ENCODE results near the gene SCN1B.

Gene SCN1B

DNA sequence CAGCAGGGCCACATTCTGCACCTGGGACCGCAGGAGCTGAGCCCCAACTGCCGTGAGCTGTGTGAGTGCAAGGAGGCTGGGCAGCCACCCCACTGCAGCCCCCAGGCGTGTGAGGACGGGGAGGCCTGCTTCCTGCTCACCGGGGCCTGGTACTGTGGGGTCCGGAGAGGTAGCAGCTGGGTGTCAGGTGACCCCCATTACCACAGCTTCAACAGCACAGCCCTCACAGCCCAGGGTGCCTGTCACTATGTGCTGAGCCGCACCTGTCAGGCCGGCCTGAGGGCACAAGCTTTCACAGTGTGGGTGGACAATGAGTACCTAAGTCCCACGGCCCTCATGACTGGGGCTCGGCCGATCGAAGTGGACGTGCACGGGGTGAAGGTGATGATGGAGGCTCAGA lies 49.6 kb downstream of the SCN1B start:
- DNase-seq, result no peak

DNA sequence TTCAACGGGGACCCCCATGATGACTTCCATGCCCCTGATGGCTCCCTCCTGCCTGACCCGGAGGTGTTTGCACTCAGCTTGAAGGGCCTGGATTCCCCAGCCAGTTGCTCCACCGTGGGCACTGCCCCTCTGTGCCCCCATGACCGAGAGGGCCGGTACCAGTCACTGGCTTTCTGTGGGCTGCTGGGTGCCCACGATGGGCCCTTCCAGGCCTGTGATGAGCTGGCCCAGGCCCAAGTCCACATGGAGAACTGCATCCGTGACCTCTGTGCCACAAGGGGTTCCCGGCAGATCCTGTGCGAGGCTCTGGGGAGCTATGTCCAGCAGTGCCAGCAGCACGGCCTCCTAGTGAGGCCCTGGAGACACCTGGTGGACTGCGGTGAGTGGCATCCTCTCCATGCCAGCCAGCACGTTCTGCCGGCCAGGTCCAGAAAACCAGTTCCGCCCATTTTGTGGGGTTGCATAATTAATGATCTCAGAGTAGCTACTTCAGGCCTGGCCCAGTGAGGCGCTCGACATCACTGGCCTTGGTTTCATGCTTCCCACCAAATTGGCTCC lies 50.4 kb downstream of the SCN1B start:
- DNase-seq, result no peak

DNA sequence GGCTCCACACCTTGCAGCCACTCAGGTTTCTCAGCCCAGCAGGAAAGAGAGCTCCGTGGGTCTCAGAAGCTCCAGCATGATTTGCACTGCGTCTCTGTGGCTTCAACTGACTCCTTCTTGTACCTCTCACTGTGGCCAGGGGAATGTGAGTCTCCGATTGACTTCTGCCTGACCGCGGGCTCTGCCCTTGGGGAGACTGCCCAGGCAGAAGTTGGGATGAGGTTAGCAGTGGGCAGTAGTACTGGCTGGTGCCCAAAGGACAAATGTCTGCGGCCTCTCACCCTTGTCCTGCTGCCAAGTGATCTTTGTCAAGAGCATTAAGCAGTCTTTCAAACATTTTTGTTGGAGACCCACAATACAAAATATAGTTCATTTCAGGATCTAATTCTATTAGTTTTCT lies 50.9 kb downstream of the SCN1B start:
- no peak for DNase-seq

DNA sequence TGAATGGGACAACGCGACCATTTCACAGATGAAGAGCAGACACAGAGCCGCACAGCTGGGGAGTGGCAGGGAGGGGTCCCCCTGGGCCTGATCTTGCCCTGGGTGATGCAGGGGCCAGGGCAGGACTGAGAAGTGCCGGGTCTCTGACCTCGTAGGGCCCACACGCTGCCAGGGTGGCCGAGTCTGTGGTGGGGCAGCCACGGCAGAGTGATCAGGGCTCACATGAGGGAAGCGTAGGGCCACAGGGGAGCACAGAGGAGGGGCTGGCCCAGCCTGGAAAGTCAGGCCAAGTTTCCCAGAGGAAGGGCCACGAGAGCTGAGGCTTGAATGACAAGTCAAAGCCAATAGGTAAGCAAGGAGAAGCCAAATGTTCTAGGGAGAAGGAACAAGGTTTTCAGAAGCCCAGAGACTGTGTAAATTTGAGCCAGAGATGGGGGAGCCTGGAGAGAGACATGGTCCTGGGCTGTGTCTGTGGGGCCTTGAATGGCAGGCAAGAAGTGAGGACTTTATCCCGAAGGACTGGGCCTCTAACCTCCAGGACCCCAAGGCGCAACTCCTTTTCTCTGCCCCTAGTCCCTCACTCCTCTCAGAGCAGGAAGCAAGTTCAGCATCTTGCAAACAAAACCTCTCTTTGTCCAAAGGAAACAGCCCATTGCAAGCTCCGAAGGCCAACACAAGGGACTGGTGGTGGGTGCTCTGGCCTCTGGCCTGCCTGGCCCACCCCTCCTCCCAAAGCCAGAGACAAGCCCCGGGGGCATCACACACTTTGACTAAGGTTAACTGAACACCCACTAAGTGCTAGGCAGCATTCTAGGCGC lies 53.6 kb downstream of the SCN1B start:
- DNase-seq, result no peak

DNA sequence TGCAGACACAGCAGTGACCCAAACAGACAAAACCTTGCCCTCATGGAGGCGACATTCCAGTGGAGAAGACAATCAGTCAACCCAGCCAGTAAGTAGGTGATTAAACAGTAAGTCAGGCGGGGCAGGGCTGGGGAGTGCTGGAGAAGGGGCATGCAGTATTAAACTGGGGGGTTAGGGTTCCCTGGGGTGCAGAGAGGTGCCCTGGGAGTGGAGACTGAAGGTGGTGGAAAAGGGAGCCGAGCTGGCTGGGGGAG lies 54.2 kb downstream of the SCN1B start:
- no peak for DNase-seq

DNA sequence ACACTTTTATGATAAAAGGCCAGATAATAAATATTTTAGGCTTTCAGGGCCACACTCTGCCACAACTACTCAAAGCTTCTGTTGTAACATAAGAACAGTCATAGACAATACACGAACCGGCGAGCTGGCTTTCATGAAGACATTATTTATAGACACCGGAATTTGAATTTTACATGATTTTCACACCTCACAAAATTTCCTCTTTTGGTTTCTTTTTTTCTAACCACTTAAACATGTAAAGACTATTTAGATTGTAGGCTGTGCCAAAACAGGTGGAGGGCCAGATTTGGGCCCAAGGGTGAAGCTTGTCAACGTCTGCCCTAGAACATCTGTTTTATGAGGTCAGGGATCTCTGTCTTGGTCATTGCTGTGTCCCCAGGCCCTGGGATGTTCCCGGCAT lies 55.7 kb downstream of the SCN1B start:
- no peak for DNase-seq

DNA sequence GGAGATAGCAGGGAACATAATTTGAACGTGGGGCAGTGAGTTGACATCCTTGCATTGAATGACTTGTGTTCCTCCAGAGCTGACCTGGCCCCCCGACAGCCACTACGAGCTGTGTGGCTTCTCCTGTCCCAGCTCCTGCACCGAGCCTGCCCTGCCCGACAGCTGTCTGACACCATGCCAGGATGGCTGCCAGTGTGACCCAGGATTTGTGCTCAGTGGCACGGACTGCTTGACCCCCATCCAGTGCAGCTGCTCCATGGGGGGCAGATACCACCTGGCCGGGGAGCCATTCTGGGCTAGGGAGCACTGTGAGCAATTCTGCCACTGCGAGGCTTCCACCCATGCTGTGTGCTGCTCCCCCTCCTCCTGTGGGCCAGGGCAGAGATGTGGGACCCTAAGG lies 56.2 kb downstream of the SCN1B start:
- no peak for DNase-seq

DNA sequence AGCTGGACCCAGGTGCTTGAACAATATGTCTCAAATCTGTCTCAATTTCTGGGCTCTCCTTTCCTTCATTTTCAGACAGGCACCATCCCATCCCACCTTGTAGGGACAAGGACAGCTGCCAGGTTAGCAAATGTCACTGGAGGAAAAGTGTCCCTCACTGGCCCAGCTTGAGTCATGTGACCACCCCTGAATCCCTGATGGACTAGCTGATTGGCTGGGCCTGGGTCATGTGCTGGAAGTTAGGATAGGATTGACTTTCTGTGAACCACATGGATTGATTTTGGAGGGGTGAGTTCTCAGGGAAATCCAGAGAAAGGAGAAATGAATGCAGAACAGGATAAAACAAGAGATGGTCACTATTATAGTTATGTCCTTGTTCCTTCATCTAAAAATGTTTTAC lies 57.1 kb downstream of the SCN1B start:
- no peak for DNase-seq

DNA sequence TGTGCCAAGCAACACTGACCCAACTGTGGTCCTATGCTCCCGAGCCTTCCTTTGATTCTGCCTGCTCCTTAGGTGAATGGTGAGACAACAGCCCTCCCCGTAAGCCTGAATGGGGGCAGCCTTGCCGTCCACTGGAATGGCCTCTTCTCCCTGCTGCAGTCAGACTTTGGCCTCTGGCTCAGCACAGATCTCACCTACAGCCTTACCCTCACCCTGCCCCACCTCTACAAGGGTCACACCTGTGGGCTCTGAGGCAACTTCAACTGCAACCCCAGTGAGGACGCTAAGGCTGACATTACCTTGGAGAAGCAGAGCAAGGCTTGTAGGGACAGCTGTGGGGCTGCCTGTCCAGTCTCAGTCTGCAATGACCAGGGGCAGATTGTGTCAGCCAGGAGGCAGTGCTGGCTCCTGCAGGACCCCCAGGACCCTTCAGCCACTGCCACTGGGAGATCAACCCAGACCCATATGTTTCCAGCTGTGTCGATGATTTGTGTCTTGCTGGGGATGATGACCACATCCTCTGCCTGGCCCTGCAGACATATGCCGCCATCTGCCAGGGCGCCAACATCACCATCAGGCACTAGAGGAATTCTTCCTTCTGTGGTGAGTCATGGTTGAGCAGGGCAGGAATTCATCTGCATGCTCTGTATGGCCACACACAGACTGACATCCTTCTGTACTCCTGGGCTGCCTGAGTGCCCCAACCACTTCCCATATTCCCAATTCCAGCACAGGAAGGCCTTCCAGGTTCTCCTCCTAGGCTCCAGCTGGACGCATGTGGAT lies 58.1 kb downstream of the SCN1B start:
- DNase-seq, result no peak

DNA sequence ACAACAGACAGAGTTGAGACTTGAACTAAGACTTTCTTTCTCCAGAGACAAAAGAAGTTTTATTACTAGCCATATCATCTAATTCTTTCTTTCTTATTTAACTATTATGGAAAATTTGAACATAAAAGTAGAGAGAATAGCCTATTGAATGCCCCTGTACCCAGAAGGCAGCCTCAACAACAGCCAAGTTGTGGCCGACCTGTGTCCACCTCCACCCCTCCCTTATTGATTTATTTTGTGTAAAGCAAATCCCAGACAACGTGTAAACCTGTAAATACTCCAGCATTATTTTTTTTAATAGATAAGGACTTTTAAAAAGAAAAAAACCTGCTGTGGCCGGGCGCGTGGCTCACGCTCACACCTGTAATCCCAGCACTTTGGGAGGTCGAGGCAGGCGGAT lies 59.3 kb downstream of the SCN1B start:
- DNase-seq, result no peak
